GM12891 (cell line): ENCODE data around the gene MLC1.

Source experiments
- DNase-seq: peaks from one replicate; pipeline ENCODE4 v3.0.0; 2011; ENCODE audit warnings: low spot score; ENCODE audit not compliant: insufficient read length
- FAIRE-seq: peaks from 2 replicates; lab custom pipeline; 2011; peaks lifted over from hg19 to GRCh38; lab: Jason Lieb, UNC
- PAX5 ChIP-seq: IDR thresholded peaks from 2 replicates; pipeline ENCODE4 v1.6.1; 2011; ENCODE audit warnings: low read length, moderate library complexity, mild to moderate bottlenecking; ENCODE audit not compliant: insufficient read depth, severe bottlenecking
- POLR2A ChIP-seq: IDR thresholded peaks from 2 replicates; pipeline ENCODE4 v1.6.1; 2011; ENCODE audit warnings: low read depth, low read length, control low read depth
- POLR2AphosphoS5 ChIP-seq: IDR thresholded peaks from 2 replicates; pipeline ENCODE4 v1.6.1; 2011; ENCODE audit warnings: low read depth, low read length, control low read depth
- POU2F2 ChIP-seq: IDR thresholded peaks from 2 replicates; pipeline ENCODE4 v1.6.1; 2011; ENCODE audit warnings: low read depth, mild to moderate bottlenecking, control low read depth, low read length, moderate library complexity
- SPI1 ChIP-seq: IDR thresholded peaks from 2 replicates; pipeline ENCODE4 v1.6.1; 2011; ENCODE audit warnings: low read depth, low read length, control low read depth
- TAF1 ChIP-seq: IDR thresholded peaks from 2 replicates; pipeline ENCODE4 v1.6.1; 2011; ENCODE audit warnings: low read depth, low read length, control low read depth

MLC1 gene

GRCh38 chr22:50060441-50061140 is 24.6 kb downstream of the MLC1 start:
- TF ChIP-seq TAF1 (no peak), PAX5 (no peak), POLR2AphosphoS5 (no peak), POU2F2 (no peak), SPI1 (no peak), POLR2A (no peak)
- FAIRE-seq (no peak), DNase-seq (no peak)

GRCh38 chr22:50059881-50060262 is 25.4 kb downstream of the MLC1 start:
- no peak for FAIRE-seq
- TF ChIP-seq TAF1 (no peak), PAX5 (no peak), POU2F2 (no peak), SPI1 (no peak), POLR2AphosphoS5 (no peak), POLR2A (no peak)
- no peak for DNase-seq

DNA sequence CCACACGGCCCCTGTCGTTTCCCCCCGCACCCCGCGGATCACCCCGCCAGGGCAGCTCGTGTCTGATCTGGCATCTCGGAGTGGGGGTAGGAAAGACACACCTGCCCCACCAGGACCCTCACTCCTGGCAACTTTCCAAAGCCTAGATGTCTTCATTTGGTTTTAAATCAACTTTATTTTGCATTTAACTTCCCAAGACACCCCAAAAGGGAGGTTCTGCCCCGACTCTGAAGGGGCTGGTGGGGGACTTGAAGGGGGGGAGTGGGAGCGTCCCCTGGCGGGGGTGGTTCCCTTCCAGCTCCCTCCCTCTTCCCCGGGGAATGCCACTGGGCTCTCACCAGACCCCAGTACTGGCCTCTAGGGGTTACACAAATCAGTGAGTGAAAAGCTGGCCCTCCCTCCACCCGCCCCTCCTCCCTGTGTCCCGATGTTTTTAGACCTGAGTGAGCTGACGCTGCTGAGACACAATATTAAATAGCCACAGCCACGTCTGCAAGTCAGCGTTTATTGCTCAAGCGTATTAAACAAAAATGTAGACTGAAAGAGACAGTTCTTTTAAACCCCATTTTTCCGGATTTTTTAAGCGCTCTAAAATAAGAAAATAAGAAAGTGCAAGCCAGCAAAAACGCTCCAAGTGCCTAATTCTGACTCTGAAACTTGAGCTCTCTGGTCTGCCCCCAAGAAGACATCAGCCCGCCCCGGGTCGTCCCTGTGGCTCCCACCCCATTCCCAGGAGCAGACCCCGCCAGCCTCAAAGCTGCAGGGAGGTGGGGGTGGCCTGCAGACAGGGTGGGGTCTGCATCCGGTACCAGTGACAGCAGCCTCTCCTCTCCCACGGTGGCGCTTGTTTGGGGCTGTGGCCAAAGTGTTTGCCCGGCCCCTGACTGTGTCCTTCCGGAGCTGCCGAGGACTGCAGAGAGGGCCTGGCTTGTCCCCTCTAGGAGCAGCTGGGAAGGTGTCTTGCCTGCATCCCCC is 26.0 kb downstream of the MLC1 start:
- no peak for DNase-seq
- TF ChIP-seq POU2F2 (no peak), TAF1 (no peak), SPI1 (no peak), PAX5 (no peak), POLR2AphosphoS5 (no peak)
- no peak for FAIRE-seq

- TF ChIP-seq PAX5 = no peak
- TF ChIP-seq POLR2AphosphoS5 = no peak
- TF ChIP-seq TAF1 = no peak
- TF ChIP-seq POLR2A = no peak
- TF ChIP-seq POU2F2 = no peak
- no peak for TF ChIP-seq SPI1
- DNase-seq (no peak), FAIRE-seq (no peak)
Measured at GRCh38 chr22:50058061-50058905, 26.9 kb downstream of the MLC1 start, which contains the start of gene TTLL8. Gene TTLL8, minus strand, starts transcription at chr22:50058298.

- FAIRE-seq (peak; percentile 51), DNase-seq (no peak)
- TF ChIP-seq POLR2A (no peak), SPI1 (no peak), POU2F2 (no peak)
Measured at GRCh38 chr22:50057278-50058060, 27.8 kb downstream of the MLC1 start.

DNA sequence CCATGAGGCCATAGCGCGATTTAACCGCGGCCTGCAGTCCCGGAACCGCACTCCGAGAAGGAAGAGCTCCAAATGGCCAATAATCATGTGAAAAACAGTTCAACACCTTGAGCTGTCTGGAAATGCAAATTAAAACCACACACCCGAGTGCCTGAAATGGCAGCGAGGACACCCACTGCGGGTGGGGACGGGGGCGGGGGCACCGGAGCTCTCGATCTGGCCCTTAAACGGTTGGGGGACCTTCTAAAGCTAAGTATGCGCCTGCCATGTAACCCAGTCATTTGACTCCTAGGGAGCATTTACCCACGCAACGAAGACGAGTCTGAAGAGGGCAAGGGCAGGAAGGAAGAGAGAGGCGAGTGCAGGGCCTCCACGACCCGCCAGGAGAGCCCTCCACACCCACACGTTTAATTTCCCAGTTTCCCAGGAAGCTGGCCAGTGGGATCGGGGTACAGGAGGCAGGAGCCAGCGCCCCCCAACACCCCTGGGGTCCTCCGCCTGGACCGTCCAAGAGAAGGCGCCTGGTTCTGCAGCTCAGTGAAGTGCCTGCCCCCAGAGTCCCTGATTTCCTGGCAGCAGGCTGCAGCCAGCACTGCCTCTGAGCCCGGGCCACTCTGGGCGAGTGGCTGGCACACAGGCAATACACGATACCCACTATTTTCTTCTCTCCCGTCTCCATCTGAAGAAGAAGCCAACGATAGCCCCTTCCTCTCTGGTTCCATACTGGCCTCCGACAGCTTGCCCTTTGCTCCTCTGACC is 28.8 kb downstream of the MLC1 start:
- TF ChIP-seq POU2F2 = peak; percentile 32; the same call in 1 of the 2 replicates
- TF ChIP-seq SPI1 = no peak
- no peak for TF ChIP-seq POLR2A
- FAIRE-seq (peak; percentile 52), DNase-seq (no peak)

DNA sequence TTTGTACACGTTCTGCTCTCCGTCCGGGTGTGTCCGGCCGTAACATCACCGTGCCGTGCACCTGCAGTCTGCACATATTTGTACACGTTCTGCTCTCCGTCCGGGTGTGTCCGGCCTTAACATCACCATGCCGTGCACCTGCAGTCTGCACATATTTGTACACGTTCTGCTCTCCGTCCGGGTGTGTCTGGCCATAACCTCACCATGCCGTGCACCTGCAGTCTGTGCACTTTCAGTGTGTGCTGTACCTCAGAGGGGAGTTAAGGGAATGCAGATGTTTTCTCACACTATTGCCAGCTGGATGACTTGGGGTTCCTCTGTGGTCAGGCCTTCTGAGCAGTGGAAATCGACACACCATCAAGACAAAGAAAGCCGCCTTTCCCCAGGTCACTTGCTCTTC is 31.4 kb downstream of the MLC1 start:
- DNase-seq (no peak), FAIRE-seq (no peak)
- TF ChIP-seq SPI1 = no peak
- no peak for TF ChIP-seq TAF1
- TF ChIP-seq POLR2AphosphoS5 = no peak

DNA sequence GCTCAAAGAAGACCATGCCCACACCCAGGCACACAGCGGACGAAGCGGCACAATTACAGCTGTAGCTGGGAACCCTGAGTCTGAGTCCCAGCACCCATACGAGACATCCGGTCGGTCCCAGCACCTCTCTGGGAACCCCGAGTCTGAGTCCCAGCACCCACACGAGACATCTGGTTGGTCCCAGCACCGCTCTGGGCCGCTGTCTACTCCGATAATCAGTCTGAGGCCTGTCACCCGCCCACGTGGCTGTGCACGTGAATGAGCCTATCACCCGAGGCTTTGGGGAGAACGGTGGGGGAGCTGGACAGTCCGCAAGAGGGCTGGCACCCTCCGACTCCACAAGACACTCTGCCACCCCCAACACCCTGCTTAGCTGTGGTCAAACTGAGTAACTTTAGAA is 33.3 kb downstream of the MLC1 start:
- FAIRE-seq = no peak

More for the DNA sequence above, 33.3 kb downstream of the MLC1 start:
- no peak for TF ChIP-seq SPI1
- no peak for TF ChIP-seq TAF1
- no peak for DNase-seq
